H1 (cell line): ENCODE results near the gene SLC12A7. TPM values are rescaled to one million over a fixed set of nuclear protein-coding genes. Genes with fewer than 3 reads are reported as not detected.

Source experiments
- CBX8 ChIP-seq: fragments of 300-800, 300-1000 bp; sonication (generic); IDR thresholded peaks from 2 replicates; pipeline ENCODE4 v1.7.1; 2016; ENCODE audit warnings: low read depth, low read length, borderline replicate concordance
- FOSL1 ChIP-seq: IDR thresholded peaks from 2 replicates; pipeline ENCODE4 v1.6.1; 2011; ENCODE audit warnings: mild to moderate bottlenecking, low read depth, low read length, moderate library complexity; ENCODE audit not compliant: insufficient read depth
- JUN ChIP-seq: IDR thresholded peaks from 2 replicates; pipeline ENCODE4 v1.6.1; 2011; ENCODE audit warnings: low read depth, mild to moderate bottlenecking, improper control_type of control experiment, low read length
- JUND ChIP-seq: IDR thresholded peaks from 2 replicates; pipeline ENCODE4 v1.6.1; 2011; ENCODE audit warnings: mild to moderate bottlenecking, improper control_type of control experiment, low read length
- polyA plus RNA-seq, 7 experiments: library from polyadenylated mRNA; depleted of rRNA in 3 of 7; stranded (reverse) in 5 of 7; unstranded in 2 of 7; fragments of >200 nt in 5 of 7; fragments of 200-250 nt in 2 of 7; gene quantifications; 1 replicate in 5 of 7; 2 replicates in 1 of 7; 4 replicates in 1 of 7; pipeline versions ENCODE4 v1.2.1 to v1.2.3, GENCODE V29; 2011 to 2013; ENCODE audit warnings: missing spikeins in 2 of 7, mixed read lengths in 2 of 7
- total RNA-seq: library from RNA; stranded (reverse); fragmentation: NEBNext Ultra II Directional; extraction: Animal tissue kit (Norgen Biotek cat#: 25700); gene quantifications from 2 replicates; pipeline ENCODE4 v1.2.1, GENCODE V29; 2021
- TF ChIP-seq, protein P1 (sequence below): IDR thresholded peaks from 2 replicates; pipeline ENCODE4 v1.6.1; 2011; ENCODE audit warnings: low read depth, mild to moderate bottlenecking, low read length; ENCODE audit not compliant: insufficient read depth
- TF ChIP-seq, protein P2 (sequence below): IDR thresholded peaks from 2 replicates; pipeline ENCODE4 v1.6.1; 2012; ENCODE audit warnings: inconsistent platforms

SLC12A7 gene
- total and polyA plus RNA-seq, 2 of the 8 experiments (the other 6 are each of a cell fraction or from before 2014, with no cell fraction given) = 23.5 to 39.7 TPM

DNA sequence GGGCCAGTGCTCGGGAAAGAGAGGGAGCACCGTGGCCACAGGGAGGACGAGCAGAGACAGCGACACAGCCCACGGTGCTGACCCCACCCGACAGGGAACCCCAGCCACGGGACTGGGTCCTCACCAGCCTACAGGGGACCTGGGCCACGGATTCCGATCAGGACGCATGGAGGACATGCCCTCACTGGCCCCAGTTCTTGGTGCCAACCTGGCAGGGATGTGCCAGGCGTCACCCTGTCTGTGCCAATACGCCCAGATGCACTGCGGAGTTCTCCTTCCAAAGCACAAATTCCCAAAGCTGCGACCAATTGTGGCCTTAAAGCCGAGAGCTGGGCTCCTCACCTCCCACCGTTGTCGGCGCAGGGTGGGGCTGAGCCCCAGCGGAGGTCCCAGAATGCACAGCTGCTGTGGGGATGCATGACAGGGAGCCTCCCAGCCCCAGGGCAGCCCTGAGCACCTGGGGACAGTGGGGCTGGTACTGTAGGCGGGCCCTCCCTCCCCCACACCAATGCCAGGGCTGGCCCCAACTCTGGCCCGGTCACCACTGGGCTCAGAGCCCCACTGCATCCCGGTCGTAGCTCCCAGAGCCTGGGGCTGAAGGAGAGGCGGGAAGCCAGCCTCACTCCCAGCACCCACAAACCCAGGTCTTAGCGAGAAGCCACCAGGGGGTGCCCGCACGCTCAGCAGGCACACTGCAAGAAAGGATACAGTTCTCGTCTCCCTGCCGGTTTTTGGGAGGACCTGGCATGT lies 59.0 kb downstream of the SLC12A7 start (continued):
- TF ChIP-seq CBX8 = no peak
- TF ChIP-seq, protein P1, sequence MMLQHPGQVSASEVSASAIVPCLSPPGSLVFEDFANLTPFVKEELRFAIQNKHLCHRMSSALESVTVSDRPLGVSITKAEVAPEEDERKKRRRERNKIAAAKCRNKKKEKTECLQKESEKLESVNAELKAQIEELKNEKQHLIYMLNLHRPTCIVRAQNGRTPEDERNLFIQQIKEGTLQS = no peak
- TF ChIP-seq JUND = no peak
- TF ChIP-seq, protein P2, sequence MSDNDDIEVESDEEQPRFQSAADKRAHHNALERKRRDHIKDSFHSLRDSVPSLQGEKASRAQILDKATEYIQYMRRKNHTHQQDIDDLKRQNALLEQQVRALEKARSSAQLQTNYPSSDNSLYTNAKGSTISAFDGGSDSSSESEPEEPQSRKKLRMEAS = no peak
- TF ChIP-seq FOSL1 = no peak
- TF ChIP-seq JUN = no peak
